ENCODE data around the gene ARNT2.

Gene ARNT2

DNA sequence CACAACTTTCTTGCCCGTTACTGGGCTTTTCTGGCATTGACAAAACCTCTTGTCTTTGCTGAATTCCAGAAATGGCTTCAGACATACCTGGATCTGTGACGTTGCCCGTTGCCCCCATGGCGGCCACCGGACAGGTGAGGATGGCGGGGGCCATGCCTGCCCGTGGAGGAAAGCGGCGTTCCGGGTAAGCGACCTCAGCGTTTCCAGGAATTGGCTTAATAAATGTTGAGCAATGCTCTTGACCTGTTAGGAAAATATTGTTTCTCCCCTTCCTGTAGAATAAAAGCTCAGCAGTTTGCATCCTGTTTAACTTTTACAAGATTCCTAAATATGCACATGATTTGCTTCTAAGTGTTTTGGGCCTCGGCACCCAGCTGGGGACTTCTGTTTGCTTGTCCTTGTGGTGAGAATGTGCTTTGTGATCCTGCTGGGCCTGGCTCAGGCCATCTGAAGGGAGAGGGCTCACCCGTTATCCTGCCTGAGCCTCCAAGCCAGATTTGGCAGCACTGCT lies 46.7 kb downstream of the ARNT2 start:
- no peak overlapping the region for H3K4me3 ChIP-seq (ENCODE audit: low read depth, low read length)
- no peak for DNase-seq (ENCODE audit: low read depth)
- TF ChIP-seq POLR2A (IDR thresholded peaks at IDR 0.05; ENCODE audit: extremely low read depth, insufficient read length) (no peak), MYC (IDR thresholded peaks at IDR 0.05; ENCODE audit: low read depth, low read length) (no peak)
- TF ChIP-seq, protein P1, sequence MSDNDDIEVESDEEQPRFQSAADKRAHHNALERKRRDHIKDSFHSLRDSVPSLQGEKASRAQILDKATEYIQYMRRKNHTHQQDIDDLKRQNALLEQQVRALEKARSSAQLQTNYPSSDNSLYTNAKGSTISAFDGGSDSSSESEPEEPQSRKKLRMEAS (IDR thresholded peaks at IDR 0.05; ENCODE audit: low read depth, low read length): no peak
- TF ChIP-seq, protein P2, sequence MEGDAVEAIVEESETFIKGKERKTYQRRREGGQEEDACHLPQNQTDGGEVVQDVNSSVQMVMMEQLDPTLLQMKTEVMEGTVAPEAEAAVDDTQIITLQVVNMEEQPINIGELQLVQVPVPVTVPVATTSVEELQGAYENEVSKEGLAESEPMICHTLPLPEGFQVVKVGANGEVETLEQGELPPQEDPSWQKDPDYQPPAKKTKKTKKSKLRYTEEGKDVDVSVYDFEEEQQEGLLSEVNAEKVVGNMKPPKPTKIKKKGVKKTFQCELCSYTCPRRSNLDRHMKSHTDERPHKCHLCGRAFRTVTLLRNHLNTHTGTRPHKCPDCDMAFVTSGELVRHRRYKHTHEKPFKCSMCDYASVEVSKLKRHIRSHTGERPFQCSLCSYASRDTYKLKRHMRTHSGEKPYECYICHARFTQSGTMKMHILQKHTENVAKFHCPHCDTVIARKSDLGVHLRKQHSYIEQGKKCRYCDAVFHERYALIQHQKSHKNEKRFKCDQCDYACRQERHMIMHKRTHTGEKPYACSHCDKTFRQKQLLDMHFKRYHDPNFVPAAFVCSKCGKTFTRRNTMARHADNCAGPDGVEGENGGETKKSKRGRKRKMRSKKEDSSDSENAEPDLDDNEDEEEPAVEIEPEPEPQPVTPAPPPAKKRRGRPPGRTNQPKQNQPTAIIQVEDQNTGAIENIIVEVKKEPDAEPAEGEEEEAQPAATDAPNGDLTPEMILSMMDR (IDR thresholded peaks at IDR 0.05; ENCODE audit: low read depth, low read length): no peak

DNA sequence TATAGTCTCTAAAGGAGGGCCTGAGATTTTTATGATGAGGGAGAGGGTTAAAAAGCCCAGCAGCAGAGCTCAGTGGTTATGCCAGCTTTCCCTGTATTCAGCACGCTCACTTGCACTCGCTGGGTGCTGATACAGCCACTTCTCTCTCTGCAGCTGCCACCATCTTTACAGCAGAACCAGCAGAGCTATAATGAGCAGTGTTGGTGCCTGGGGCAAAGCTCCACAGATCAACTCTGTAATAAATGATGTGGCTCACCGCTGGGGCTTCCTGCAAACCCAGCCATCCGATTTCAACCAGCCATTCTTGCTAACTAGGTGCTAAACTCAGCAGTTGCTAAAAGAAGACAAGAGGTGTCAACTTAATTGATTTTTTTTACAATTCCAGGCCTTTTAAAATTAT lies 48.0 kb downstream of the ARNT2 start:
- TF ChIP-seq, protein P2 (IDR thresholded peaks at IDR 0.05; ENCODE audit: low read depth, low read length): no peak
- TF ChIP-seq MYC (IDR thresholded peaks at IDR 0.05; ENCODE audit: low read depth, low read length) (no peak), POLR2A (IDR thresholded peaks at IDR 0.05; ENCODE audit: extremely low read depth, insufficient read length) (no peak)
- TF ChIP-seq, protein P1 (IDR thresholded peaks at IDR 0.05; ENCODE audit: low read depth, low read length): no peak
- no peak for DNase-seq (ENCODE audit: low read depth)
- no peak overlapping the region for H3K4me3 ChIP-seq (ENCODE audit: low read depth, low read length)

DNA sequence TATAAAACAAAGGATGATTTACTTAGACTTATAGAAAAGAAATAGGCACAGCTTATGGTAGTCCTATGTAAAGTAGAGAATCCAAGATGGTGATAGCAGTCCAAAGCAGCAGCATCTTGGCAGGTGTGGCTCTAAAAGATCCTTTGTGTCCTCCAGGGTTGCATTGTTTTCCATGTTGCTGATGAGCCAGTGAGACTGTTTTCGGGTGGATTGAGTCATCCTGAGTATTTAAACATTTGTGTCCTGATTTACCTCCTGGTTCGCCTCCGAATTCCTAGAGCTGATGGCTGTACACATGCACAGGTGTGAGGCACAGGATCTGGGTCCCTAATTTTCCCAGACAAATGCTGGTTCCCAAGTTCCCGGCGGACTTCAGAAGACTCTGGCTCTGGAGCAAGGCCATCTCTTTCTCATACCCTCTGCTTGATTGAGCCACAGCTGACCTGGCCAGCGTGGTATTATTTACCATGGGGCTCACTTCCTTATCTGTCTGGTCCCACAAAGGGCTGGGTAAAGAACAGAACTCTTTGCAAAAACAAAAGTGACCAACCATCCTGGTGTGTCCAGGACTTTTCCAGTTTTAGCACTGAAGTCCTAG lies 51.0 kb downstream of the ARNT2 start:
- no peak overlapping the region for H3K4me3 ChIP-seq (ENCODE audit: low read depth, low read length)
- no peak for DNase-seq (ENCODE audit: low read depth)
- TF ChIP-seq POLR2A (IDR thresholded peaks at IDR 0.05; ENCODE audit: extremely low read depth, insufficient read length): no peak
- TF ChIP-seq, protein P1 (IDR thresholded peaks at IDR 0.05; ENCODE audit: low read depth, low read length): no peak
- TF ChIP-seq, protein P2 (IDR thresholded peaks at IDR 0.05; ENCODE audit: low read depth, low read length): no peak
- no peak for TF ChIP-seq MYC (IDR thresholded peaks at IDR 0.05; ENCODE audit: low read depth, low read length)

DNA sequence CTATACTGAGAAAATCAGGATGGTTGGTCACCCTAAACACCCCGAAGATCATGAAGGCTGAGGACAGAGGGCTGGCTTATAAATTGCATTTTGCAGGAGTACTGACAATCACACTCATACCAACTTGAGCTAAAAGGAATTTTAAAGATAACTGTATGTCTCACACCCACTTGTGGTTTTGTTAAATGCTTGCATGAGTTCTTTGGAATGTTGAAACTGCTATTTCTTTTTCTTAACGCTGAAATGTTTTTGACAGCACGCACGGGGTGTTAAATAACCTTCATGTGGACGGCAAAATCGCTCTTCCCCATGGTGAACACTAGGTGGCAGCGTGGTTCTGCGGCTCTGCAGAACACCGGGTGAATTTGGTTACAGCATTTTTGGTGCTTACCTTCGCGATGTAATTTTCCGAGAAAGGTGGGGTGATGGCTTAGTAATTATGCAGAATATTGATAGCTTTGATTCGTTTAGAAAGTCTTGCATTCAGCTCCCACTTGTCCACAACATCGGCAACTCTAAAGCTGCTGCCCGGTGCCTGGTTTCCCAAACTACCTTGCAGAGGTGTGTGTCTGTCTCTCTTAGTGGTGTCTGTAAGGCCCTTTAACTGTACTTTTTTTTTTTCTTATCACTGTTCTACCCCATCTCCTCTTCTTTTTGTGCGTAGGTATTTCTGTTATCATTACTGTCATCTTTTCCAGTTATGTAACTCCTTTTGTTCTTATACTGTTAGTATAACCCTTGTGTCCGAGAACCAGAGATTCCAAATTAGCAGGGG lies 51.7 kb downstream of the ARNT2 start:
- peak; percentile 73 for DNase-seq (ENCODE audit: low read depth)
- TF ChIP-seq, protein P1 (IDR thresholded peaks at IDR 0.05; ENCODE audit: low read depth, low read length): peak; percentile 68; the same call in 1 of the 2 replicates
- TF ChIP-seq MYC (IDR thresholded peaks at IDR 0.05; ENCODE audit: low read depth, low read length): no peak
- TF ChIP-seq, protein P2 (IDR thresholded peaks at IDR 0.05; ENCODE audit: low read depth, low read length): peak; percentile 91
- no peak overlapping the region for H3K4me3 ChIP-seq (ENCODE audit: low read depth, low read length)

DNA sequence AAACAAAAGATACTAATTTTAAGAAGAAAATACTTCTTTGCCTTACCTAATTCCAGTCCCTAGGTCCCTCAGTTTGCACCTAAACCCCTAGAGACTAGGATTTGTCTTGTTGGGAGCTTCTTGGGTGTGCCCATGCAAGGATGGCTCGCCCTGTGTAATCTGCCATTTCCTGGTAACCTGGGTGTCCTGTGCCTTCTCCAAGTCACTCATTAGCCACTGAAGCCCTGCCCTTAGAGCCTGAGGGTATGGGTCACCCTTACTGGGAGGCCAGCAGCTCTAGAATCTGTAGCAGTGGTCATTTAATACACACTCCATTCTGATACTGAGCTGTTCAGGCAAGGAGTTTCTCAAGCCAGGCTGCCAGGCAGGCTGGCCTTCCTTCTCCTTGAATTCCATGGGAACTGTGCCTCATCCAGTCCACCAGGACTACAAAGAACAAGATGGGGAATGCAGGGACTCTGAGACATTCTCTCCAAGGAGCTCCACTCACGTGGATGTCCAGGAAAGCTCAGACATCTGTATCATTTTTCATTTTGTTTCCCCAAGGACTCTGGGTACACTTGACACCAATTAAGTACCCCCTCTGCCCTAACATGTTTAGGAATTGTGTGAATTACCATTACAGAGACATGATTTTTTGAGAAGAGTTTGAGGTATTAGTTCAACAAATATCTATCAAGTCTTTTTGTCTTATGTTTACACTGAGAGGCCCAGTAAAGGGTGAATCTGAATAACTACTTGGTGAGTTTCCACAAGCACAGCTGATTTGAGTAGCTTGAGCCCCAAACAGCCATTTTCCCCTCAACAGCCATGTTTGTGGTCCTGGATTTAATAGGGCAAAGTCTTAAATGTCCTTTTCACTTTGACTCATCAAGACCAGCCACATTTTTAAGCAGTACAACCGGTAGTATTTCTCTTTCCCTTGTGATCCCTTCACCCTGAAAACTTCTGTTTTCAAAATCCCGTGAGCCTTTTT lies 52.6 kb downstream of the ARNT2 start:
- TF ChIP-seq MYC (IDR thresholded peaks at IDR 0.05; ENCODE audit: low read depth, low read length) (no peak), POLR2A (IDR thresholded peaks at IDR 0.05; ENCODE audit: extremely low read depth, insufficient read length) (no peak)
- TF ChIP-seq, protein P1 (IDR thresholded peaks at IDR 0.05; ENCODE audit: low read depth, low read length): no peak
- TF ChIP-seq, protein P2 (IDR thresholded peaks at IDR 0.05; ENCODE audit: low read depth, low read length): no peak
- DNase-seq (ENCODE audit: low read depth): no peak
- no peak overlapping the region for H3K4me3 ChIP-seq (ENCODE audit: low read depth, low read length)

All from NB4 (cell line).